ENCODE results near the gene ABCG1. TPM values are rescaled to one million over a fixed set of nuclear protein-coding genes. Genes with fewer than 3 reads are reported as not detected.

ABCG1 gene
- polyA plus RNA-seq, 1 donor from 2014 or later, result 14.2 TPM

GRCh38 chr21:42199868-42200463, 19.0 kb upstream of the ABCG1 start:
- Histone ChIP-seq H3K9ac (ENCODE audit: low read length) (no peak overlapping the region), H3F3A (ENCODE audit: insufficient read depth, low read length, poor library complexity, severe bottlenecking) (no peaks in the 10 kb centered on the region), H3K4me3 (ENCODE audit: low read length) (no peak overlapping the region), H3K9me2 (ENCODE audit: insufficient read depth, low read length) (no peaks in the 10 kb centered on the region), H3K9me3 (ENCODE audit: low read length) (no peaks in the 10 kb centered on the region), H2AFZ (ENCODE audit: low read depth, low read length) (no peak overlapping the region), H3K79me2 (replicated peaks; ENCODE audit: insufficient read depth, low read length) (no peaks in the 10 kb centered on the region), H3K27me3 (ENCODE audit: insufficient read depth, low read depth, low read length) (no peaks in the 10 kb centered on the region), H4K20me1 (ENCODE audit: insufficient read depth) (no peaks in the 10 kb centered on the region), H3K36me3 (ENCODE audit: insufficient read depth, low read length) (no peaks in the 10 kb centered on the region), H3K4me2 (ENCODE audit: low read length) (no peak overlapping the region), H3K27ac (ENCODE audit: low read length) (no peak overlapping the region)
- TF ChIP-seq RAD21 (conservative IDR thresholded peaks at IDR 0.05) (no peak), POLR2AphosphoS5 (IDR thresholded peaks at IDR 0.05) (no peak)

GRCh38 chr21:42200906-42201614, 17.9 kb upstream of the ABCG1 start:
- Histone ChIP-seq H4K20me1 (ENCODE audit: insufficient read depth) (no peaks in the 10 kb centered on the region), H3K9me2 (ENCODE audit: insufficient read depth, low read length) (no peaks in the 10 kb centered on the region), H2AFZ (ENCODE audit: low read depth, low read length) (no peak overlapping the region), H3K9me3 (ENCODE audit: low read length) (no peaks in the 10 kb centered on the region), H3K27me3 (ENCODE audit: insufficient read depth, low read depth, low read length) (no peaks in the 10 kb centered on the region), H3F3A (ENCODE audit: insufficient read depth, low read length, poor library complexity, severe bottlenecking) (no peaks in the 10 kb centered on the region), H3K4me2 (ENCODE audit: low read length) (no peak overlapping the region), H3K36me3 (ENCODE audit: insufficient read depth, low read length) (no peaks in the 10 kb centered on the region), H3K4me3 (ENCODE audit: low read length) (no peak overlapping the region), H3K9ac (ENCODE audit: low read length) (no peak overlapping the region), H3K79me2 (replicated peaks; ENCODE audit: insufficient read depth, low read length) (no peaks in the 10 kb centered on the region), H3K27ac (ENCODE audit: low read length) (no peak overlapping the region)
- TF ChIP-seq, protein P1, sequence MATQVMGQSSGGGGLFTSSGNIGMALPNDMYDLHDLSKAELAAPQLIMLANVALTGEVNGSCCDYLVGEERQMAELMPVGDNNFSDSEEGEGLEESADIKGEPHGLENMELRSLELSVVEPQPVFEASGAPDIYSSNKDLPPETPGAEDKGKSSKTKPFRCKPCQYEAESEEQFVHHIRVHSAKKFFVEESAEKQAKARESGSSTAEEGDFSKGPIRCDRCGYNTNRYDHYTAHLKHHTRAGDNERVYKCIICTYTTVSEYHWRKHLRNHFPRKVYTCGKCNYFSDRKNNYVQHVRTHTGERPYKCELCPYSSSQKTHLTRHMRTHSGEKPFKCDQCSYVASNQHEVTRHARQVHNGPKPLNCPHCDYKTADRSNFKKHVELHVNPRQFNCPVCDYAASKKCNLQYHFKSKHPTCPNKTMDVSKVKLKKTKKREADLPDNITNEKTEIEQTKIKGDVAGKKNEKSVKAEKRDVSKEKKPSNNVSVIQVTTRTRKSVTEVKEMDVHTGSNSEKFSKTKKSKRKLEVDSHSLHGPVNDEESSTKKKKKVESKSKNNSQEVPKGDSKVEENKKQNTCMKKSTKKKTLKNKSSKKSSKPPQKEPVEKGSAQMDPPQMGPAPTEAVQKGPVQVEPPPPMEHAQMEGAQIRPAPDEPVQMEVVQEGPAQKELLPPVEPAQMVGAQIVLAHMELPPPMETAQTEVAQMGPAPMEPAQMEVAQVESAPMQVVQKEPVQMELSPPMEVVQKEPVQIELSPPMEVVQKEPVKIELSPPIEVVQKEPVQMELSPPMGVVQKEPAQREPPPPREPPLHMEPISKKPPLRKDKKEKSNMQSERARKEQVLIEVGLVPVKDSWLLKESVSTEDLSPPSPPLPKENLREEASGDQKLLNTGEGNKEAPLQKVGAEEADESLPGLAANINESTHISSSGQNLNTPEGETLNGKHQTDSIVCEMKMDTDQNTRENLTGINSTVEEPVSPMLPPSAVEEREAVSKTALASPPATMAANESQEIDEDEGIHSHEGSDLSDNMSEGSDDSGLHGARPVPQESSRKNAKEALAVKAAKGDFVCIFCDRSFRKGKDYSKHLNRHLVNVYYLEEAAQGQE (IDR thresholded peaks at IDR 0.05; ENCODE audit: borderline replicate concordance), result no peak
- TF ChIP-seq CTCF (IDR thresholded peaks at IDR 0.05; ENCODE audit: poor library complexity, severe bottlenecking) (peak; percentile 25), EP300 (conservative IDR thresholded peaks at IDR 0.05; ENCODE audit: poor library complexity, severe bottlenecking) (peak; percentile 28), RAD21 (conservative IDR thresholded peaks at IDR 0.05) (peak; percentile 16)

GRCh38 chr21:42201615-42202161, 17.3 kb upstream of the ABCG1 start:
- H3K79me2 ChIP-seq (replicated peaks; ENCODE audit: insufficient read depth, low read length), result no peaks in the 10 kb centered on the region
- no peaks in the 10 kb centered on the region for H3K36me3 ChIP-seq (ENCODE audit: insufficient read depth, low read length)
- H4K20me1 ChIP-seq (ENCODE audit: insufficient read depth), result no peaks in the 10 kb centered on the region
- H3K9me2 ChIP-seq (ENCODE audit: insufficient read depth, low read length), result no peaks in the 10 kb centered on the region
- no peak overlapping the region for H3K4me2 ChIP-seq (ENCODE audit: low read length)
- no peak overlapping the region for H2AFZ ChIP-seq (ENCODE audit: low read depth, low read length)
- H3F3A ChIP-seq (ENCODE audit: insufficient read depth, low read length, poor library complexity, severe bottlenecking), result no peaks in the 10 kb centered on the region
- no peaks in the 10 kb centered on the region for H3K9me3 ChIP-seq (ENCODE audit: low read length)
- H3K27me3 ChIP-seq (ENCODE audit: insufficient read depth, low read depth, low read length), result no peaks in the 10 kb centered on the region
- no peak overlapping the region for H3K4me3 ChIP-seq (ENCODE audit: low read length)
- no peak overlapping the region for H3K27ac ChIP-seq (ENCODE audit: low read length)
- H3K9ac ChIP-seq (ENCODE audit: low read length), result no peak overlapping the region
- no peak for TF ChIP-seq POLR2AphosphoS5 (IDR thresholded peaks at IDR 0.05)
- no peak for TF ChIP-seq SMC3 (conservative IDR thresholded peaks at IDR 0.05; ENCODE audit: poor library complexity)
- TF ChIP-seq RAD21 (conservative IDR thresholded peaks at IDR 0.05), result no peak
- TF ChIP-seq, protein P1 (IDR thresholded peaks at IDR 0.05; ENCODE audit: borderline replicate concordance), result no peak
- no peak for TF ChIP-seq TAF1 (IDR thresholded peaks at IDR 0.05; ENCODE audit: low read depth)
- TF ChIP-seq CTCF (IDR thresholded peaks at IDR 0.05; ENCODE audit: poor library complexity, severe bottlenecking), result no peak
- TF ChIP-seq EZH2 (IDR thresholded peaks at IDR 0.05; ENCODE audit: borderline replicate concordance, insufficient read depth, low read length, poor library complexity, severe bottlenecking), result no peak
- no peak for TF ChIP-seq EP300 (conservative IDR thresholded peaks at IDR 0.05; ENCODE audit: poor library complexity, severe bottlenecking)
